Nephron (organoid): ENCODE results near the gene SLC44A3.
A peak's percentile ranks its signal among the peaks of the same experiment; 100 is the strongest.

Source experiments
- H3K27ac Mint-ChIP-seq, 3 experiments: 2 replicates each; pipeline ENCODE4 v1.8.0; 2020; ENCODE audit warnings: mixed read lengths in 3 of 3, mild to moderate bottlenecking in 2 of 3, moderate library complexity in 1 of 3
- H3K27me3 Mint-ChIP-seq: 2 replicates; pipeline ENCODE4 v1.8.0; 2021; ENCODE audit warnings: low read depth, mild to moderate bottlenecking, moderate library complexity, mixed read lengths
- H3K36me3 Mint-ChIP-seq: 2 replicates; pipeline ENCODE4 v1.8.0; 2020; ENCODE audit warnings: low read depth, mixed read lengths
- H3K4me1 Mint-ChIP-seq: 2 replicates; pipeline ENCODE4 v1.8.0; 2020; ENCODE audit warnings: mixed read lengths
- H3K4me3 Mint-ChIP-seq, 3 experiments: 2 replicates each; pipeline ENCODE4 v1.8.0; 2020; ENCODE audit warnings: mild to moderate bottlenecking in 3 of 3, mixed read lengths in 3 of 3, moderate library complexity in 2 of 3
- H3K9me3 Mint-ChIP-seq: 2 replicates; pipeline ENCODE4 v1.8.0; 2020; ENCODE audit warnings: mixed read lengths
- TF ChIP-seq, protein P1 (sequence below), 3 experiments: fragments of 200-600 bp; sonication (generic); IDR thresholded peaks; one replicate each; pipeline ENCODE4 v1.5.0; 2021; ENCODE audit warnings: antibody characterized with exemption in 3 of 3; ENCODE audit not compliant: unreplicated experiment in 3 of 3

SLC44A3 gene

DNA sequence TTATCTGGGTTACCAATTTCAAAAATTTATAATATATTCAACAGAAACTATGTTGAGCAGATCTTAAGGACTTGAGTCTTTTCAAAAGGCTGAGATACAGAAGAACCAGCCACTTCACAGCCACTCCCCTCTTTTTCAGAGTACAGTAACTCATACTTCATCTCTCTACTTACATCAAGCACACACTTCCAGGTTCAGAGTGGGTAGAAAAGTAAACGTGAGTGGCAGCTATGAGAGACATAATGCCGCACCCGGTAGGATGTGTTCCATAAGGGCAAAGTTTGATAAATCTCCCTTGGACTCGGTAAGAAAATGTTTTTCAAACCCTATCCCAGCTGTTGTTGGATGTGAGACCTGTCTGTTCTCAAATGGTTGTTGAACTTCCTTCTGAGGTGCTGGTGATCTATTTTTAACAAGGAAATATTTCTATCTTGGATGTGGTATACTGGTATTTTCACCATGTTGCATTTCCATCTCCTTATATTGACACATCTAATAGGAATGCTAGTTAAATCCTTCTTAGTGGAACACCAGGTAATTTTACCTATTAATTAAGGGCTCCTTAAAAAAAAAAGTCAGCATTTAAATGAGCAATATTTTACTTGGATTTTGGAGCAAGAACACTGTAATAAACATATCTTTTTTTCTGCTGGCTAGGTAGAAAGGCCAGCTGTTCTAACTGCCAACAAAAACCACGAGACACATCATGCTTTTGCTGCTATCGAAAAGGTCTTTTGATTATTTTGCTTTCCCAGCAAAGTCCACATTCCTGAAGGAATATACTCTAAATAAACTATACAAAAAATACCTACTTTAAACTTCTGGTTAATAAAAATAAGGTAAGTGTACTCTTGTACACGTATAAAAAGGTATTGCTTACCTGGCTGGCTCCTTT is 78.6 kb downstream of the SLC44A3 start:
- Mint-ChIP-seq H3K27ac (peak overlapping the region; percentile 26 to 66 (median 46)), H3K9me3 (no peaks in the 10 kb centered on the region), H3K36me3 (peaks cover 82% of the 10 kb centered on the region), H3K27me3 (no peaks in the 10 kb centered on the region), H3K4me1 (peaks cover 56% of the 10 kb centered on the region), H3K4me3 (no peak overlapping the region)
- TF ChIP-seq, protein P1, sequence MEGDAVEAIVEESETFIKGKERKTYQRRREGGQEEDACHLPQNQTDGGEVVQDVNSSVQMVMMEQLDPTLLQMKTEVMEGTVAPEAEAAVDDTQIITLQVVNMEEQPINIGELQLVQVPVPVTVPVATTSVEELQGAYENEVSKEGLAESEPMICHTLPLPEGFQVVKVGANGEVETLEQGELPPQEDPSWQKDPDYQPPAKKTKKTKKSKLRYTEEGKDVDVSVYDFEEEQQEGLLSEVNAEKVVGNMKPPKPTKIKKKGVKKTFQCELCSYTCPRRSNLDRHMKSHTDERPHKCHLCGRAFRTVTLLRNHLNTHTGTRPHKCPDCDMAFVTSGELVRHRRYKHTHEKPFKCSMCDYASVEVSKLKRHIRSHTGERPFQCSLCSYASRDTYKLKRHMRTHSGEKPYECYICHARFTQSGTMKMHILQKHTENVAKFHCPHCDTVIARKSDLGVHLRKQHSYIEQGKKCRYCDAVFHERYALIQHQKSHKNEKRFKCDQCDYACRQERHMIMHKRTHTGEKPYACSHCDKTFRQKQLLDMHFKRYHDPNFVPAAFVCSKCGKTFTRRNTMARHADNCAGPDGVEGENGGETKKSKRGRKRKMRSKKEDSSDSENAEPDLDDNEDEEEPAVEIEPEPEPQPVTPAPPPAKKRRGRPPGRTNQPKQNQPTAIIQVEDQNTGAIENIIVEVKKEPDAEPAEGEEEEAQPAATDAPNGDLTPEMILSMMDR (IDR thresholded peaks at IDR 0.05; ENCODE audit: unreplicated experiment in 3 of 3), result no peak

DNA sequence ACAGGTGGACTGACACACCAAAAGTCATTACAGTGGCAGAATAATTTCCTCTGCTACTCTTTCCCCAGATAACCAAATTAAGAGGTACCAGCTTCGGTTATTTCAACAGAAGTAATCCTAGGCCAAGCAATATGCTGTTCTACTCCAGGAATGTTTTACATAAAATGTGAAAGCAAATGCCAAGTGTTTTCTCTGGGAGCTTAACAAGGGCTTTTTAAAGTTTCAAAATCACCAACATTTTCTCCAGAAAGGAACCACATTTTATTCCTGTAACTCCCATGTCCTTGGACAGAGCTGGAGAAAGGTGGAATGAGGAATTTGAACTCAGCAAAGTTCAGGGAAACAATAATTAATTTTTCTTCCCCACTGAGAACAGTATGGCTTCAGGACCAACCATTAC is 79.6 kb downstream of the SLC44A3 start:
- peak overlapping the region in 1 of 3 experiments; percentile 34 for H3K27ac Mint-ChIP-seq
- TF ChIP-seq, protein P1 (IDR thresholded peaks at IDR 0.05; ENCODE audit: unreplicated experiment in 3 of 3), result no peak
- H3K27me3 Mint-ChIP-seq, result no peaks in the 10 kb centered on the region
- no peaks in the 10 kb centered on the region for H3K9me3 Mint-ChIP-seq
- H3K4me1 Mint-ChIP-seq, result peaks cover 57% of the 10 kb centered on the region
- H3K36me3 Mint-ChIP-seq, result peaks cover 74% of the 10 kb centered on the region
- H3K4me3 Mint-ChIP-seq, result no peak overlapping the region

DNA sequence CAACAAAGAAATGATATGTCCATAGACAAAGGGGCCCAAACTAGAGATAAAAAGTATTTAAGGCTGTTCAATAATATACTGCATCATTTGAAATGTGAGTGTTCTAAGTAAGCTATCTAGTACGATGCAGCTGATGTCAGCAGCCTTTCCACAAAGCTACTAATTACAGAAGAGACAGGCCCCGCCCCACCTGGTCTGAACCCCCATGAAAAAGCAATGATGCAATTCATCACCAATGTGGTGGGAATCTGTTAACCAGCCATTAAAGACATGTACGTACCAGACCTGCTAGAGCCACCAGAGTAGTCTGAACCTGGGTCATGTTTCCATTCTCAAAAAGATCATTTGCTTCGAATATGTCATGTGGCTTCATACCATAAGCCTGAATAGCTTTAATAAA is 81.7 kb downstream of the SLC44A3 start:
- no peak overlapping the region for H3K4me3 Mint-ChIP-seq
- peak overlapping the region; percentile 63 to 71 (median 68) for H3K27ac Mint-ChIP-seq
- peaks cover 57% of the 10 kb centered on the region for H3K4me1 Mint-ChIP-seq
- TF ChIP-seq, protein P1 (IDR thresholded peaks at IDR 0.05; ENCODE audit: unreplicated experiment in 3 of 3), result no peak
- no peaks in the 10 kb centered on the region for H3K27me3 Mint-ChIP-seq
- no peaks in the 10 kb centered on the region for H3K9me3 Mint-ChIP-seq
- H3K36me3 Mint-ChIP-seq, result peaks cover 67% of the 10 kb centered on the region

DNA sequence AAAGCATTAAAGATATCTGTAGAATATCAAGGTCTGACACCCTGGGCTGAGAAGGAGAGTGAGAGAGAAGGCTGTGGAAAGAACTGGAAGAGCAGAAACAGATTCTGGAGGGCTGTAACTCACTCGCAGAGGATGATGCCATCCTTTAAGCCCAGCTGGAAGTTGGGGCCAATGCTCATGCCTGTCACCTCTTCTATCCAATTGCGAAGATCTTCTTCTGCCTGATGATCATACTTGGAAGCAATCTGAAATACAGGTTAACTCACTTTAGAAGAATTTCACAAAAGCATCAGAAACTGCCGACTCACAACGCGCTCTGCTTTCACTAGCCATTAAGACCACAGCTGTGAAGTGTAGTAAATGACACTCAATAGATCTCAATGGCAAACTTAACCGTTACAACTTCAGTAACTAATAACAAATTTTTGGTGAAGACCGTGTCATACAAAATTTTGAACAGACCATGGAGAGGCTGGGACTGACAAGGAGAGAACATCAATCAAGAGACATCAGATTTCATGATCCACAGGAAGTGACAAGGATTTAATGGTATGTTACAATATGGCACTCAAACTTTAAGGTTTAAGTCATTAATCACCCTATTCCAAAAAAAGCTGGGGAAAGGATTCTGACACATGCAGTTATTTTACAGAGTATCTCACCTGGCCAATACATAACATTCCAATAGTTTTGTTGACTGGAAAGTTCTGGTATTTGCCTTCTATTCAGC is 83.3 kb downstream of the SLC44A3 start:
- H3K27ac Mint-ChIP-seq, result peak overlapping the region; percentile 58 to 84 (median 65)

DNA sequence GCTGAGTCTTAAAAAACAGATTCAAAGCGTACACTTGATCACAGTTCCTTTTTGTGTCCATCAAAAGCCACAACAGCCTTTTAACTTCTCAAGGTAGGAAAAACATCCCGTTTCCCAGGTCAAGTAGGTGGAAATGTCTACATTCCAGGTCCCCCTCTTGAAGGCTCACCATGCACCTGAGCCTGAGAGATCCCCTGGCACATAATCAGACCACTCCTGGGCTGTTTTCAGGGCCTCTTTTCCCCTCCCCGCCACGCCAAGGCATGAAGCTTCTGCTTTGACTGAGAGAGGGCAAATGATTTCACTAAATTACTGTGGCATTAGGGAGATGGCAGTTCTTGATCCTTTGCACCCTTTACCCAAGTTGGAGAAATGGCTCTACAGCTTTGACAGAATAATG is 85.0 kb downstream of the SLC44A3 start:
- Mint-ChIP-seq H3K36me3 (peaks cover 65% of the 10 kb centered on the region), H3K4me3 (no peak overlapping the region), H3K27ac (peak overlapping the region in 1 of 3 experiments; percentile 63), H3K4me1 (peaks cover 76% of the 10 kb centered on the region), H3K9me3 (no peaks in the 10 kb centered on the region), H3K27me3 (no peaks in the 10 kb centered on the region)
- TF ChIP-seq, protein P1 (IDR thresholded peaks at IDR 0.05; ENCODE audit: unreplicated experiment in 3 of 3), result no peak

More for the DNA sequence above, 83.3 kb downstream of the SLC44A3 start:
- TF ChIP-seq, protein P1 (IDR thresholded peaks at IDR 0.05; ENCODE audit: unreplicated experiment in 3 of 3), result no peak
- Mint-ChIP-seq H3K4me1 (peaks cover 71% of the 10 kb centered on the region), H3K36me3 (peaks cover 66% of the 10 kb centered on the region), H3K27me3 (no peaks in the 10 kb centered on the region), H3K9me3 (no peaks in the 10 kb centered on the region), H3K4me3 (peak overlapping the region in 1 of 3 experiments; percentile 46)
